ENCODE measurements around the gene SLC12A4. TPM values are rescaled to one million over a fixed set of nuclear protein-coding genes. Genes with fewer than 3 reads are reported as not detected.
"Not testable (repeated sequence)": the region's sequence is repeated elsewhere in the genome, so short reads cannot be mapped to it uniquely, and the experiment has no call there.

SLC12A4 gene
- total RNA-seq, 1 experiment from 2014 or later: 107 TPM

GRCh38 chr16:67939507-67940445, 28.7 kb downstream of the SLC12A4 start:
- Mint-ChIP-seq H3K27ac (ENCODE audit: unreplicated experiment) (no peak overlapping the region), H3K4me1 (ENCODE audit: low read depth, unreplicated experiment) (peaks cover 22% of the 10 kb centered on the region), H3K4me3 (ENCODE audit: unreplicated experiment) (no peak overlapping the region), H3K27me3 (ENCODE audit: insufficient read depth, unreplicated experiment) (no peaks in the 10 kb centered on the region), H3K36me3 (ENCODE audit: insufficient read depth, unreplicated experiment) (peaks cover 90% of the 10 kb centered on the region), H3K9me3 (ENCODE audit: unreplicated experiment) (no peaks in the 10 kb centered on the region)
- no peak for TF ChIP-seq CTCF (IDR thresholded peaks at IDR 0.05; ENCODE audit: insufficient read depth in 1 of 2, low read depth in 1 of 2, low read length in 1 of 2, severe bottlenecking in 1 of 2, unreplicated experiment in 1 of 2)
- no peaks in the 10 kb centered on the region for H3K27me3 ChIP-seq (replicated peaks; ENCODE audit: control insufficient read depth, insufficient read depth, low read length)
- ChIA-PET POLR2A (interaction anchor here (0.5 kb wide), 1 partner anchor 216 kb away, joined by 4 read pairs; no protein-coding TSS in a partner anchor), CTCF (no interaction called here)
- BruUV-seq (replicated peaks): no TSS peak
- H3K36me3 ChIP-seq (ENCODE audit: control insufficient read depth, insufficient read depth, low read length): no peaks in the 10 kb centered on the region
- H3K9me3 ChIP-seq: no peaks in the 10 kb centered on the region
- intact Hi-C loops (cut with micrococcal nuclease; ENCODE audit: unreplicated experiment): loop anchor here (5.0 to 10.0 kb wide), 2 partner anchors 377 to 415 kb away; partner anchors contain the start of genes CTCF and RIPOR1
- no peak overlapping the region for H3K4me3 ChIP-seq (ENCODE audit: low read depth, low read length)
- no peak for DNase-seq
- H3K4me1 ChIP-seq: peaks cover 12% of the 10 kb centered on the region; the same call in 1 of the 2 replicates

- peak overlapping the region; percentile 95 for H3K27ac Mint-ChIP-seq (ENCODE audit: unreplicated experiment)
- H3K4me1 Mint-ChIP-seq (ENCODE audit: low read depth, unreplicated experiment): peaks cover 33% of the 10 kb centered on the region
- BruUV-seq (replicated peaks); H3K27me3 ChIP-seq (replicated peaks; ENCODE audit: control insufficient read depth, insufficient read depth, low read length); H3K9me3 Mint-ChIP-seq (ENCODE audit: unreplicated experiment); H3K27me3 Mint-ChIP-seq (ENCODE audit: insufficient read depth, unreplicated experiment); H3K36me3 ChIP-seq (ENCODE audit: control insufficient read depth, insufficient read depth, low read length); DNase-seq; H3K9me3 ChIP-seq; H3K4me3 ChIP-seq (ENCODE audit: low read depth, low read length): not testable (repeated sequence)
- H3K4me3 Mint-ChIP-seq (ENCODE audit: unreplicated experiment): peak overlapping the region; percentile 97
- intact Hi-C loops (cut with micrococcal nuclease; ENCODE audit: unreplicated experiment): loop anchor here (5.0 to 10.0 kb wide), 2 partner anchors 375 to 413 kb away; partner anchors contain the start of genes CTCF and RIPOR1
- peaks cover 16% of the 10 kb centered on the region for H3K4me1 ChIP-seq
- POLR2A ChIA-PET: interaction anchor here (0.6 kb wide), 1 partner anchor 284 kb away, joined by 7 read pairs; no protein-coding TSS in a partner anchor
- H3K36me3 Mint-ChIP-seq (ENCODE audit: insufficient read depth, unreplicated experiment): peaks cover 86% of the 10 kb centered on the region
- CTCF ChIA-PET: interaction anchor here (0.7 kb wide), 1 partner anchor 55 kb away, joined by 6 read pairs; no protein-coding TSS in a partner anchor
Measured at GRCh38 chr16:67937713-67938112, 30.7 kb downstream of the SLC12A4 start.

GRCh38 chr16:67936880-67937605, 31.4 kb downstream of the SLC12A4 start:
- BruUV-seq (replicated peaks): no TSS peak
- H3K27ac Mint-ChIP-seq (ENCODE audit: unreplicated experiment): peak overlapping the region; percentile 95
- H3K9me3 Mint-ChIP-seq (ENCODE audit: unreplicated experiment): no peaks in the 10 kb centered on the region
- POLR2A ChIA-PET: interaction anchor here (1.0 to 3.1 kb wide), 3 partner anchors 86 to 131 kb away, joined by 3 to 14 read pairs (median 4); partner anchors contain the start of genes DDX28, DUS2, RANBP10 and TSNAXIP1
- H3K36me3 Mint-ChIP-seq (ENCODE audit: insufficient read depth, unreplicated experiment): peaks cover 87% of the 10 kb centered on the region
- Histone ChIP-seq H3K4me3 (ENCODE audit: low read depth, low read length) (peak overlapping the region; percentile 87), H3K27me3 (replicated peaks; ENCODE audit: control insufficient read depth, insufficient read depth, low read length) (no peaks in the 10 kb centered on the region), H3K9me3 (no peaks in the 10 kb centered on the region), H3K4me1 (peaks cover 16% of the 10 kb centered on the region), H3K36me3 (ENCODE audit: control insufficient read depth, insufficient read depth, low read length) (no peaks in the 10 kb centered on the region)
- no peak for DNase-seq
- no peaks in the 10 kb centered on the region for H3K27me3 Mint-ChIP-seq (ENCODE audit: insufficient read depth, unreplicated experiment)
- TF ChIP-seq CTCF (IDR thresholded peaks at IDR 0.05; ENCODE audit: insufficient read depth in 1 of 2, low read depth in 1 of 2, low read length in 1 of 2, severe bottlenecking in 1 of 2, unreplicated experiment in 1 of 2): no peak
- peaks cover 29% of the 10 kb centered on the region for H3K4me1 Mint-ChIP-seq (ENCODE audit: low read depth, unreplicated experiment)
- intact Hi-C loops (cut with micrococcal nuclease; ENCODE audit: unreplicated experiment): loop anchor here (5.0 to 10.0 kb wide), 2 partner anchors 375 to 412 kb away; partner anchors contain the start of genes CTCF and RIPOR1
- peak overlapping the region; percentile 97 for H3K4me3 Mint-ChIP-seq (ENCODE audit: unreplicated experiment)
- CTCF ChIA-PET: interaction anchor here (0.6 to 4.2 kb wide), 3 partner anchors 53 to 131 kb away, joined by 4 to 47 read pairs (median 9); partner anchors contain the start of genes NRN1L, RANBP10 and TSNAXIP1
